Transverse colon (tissue), 4 donors: ENCODE data around the gene MEGF8. TPM values are rescaled to one million over a fixed set of nuclear protein-coding genes. Genes with fewer than 3 reads are reported as not detected.

Experiments used
- DNase-seq: peaks from one replicate; pipeline ENCODE4 v3.0.0-alpha.2; 2019
- H3K27ac ChIP-seq, 4 donors: fragments of 200-600 bp; sonication (generic); 2 replicates each; pipeline ENCODE4 v1.5.1; 2016 to 2018; ENCODE audit warnings: inconsistent platforms in 4 of 4
- H3K27me3 ChIP-seq: fragments of 200-600 bp; sonication (generic); 2 replicates; pipeline ENCODE4 v1.5.1; 2017; ENCODE audit warnings: inconsistent platforms
- H3K36me3 ChIP-seq, 4 donors: fragments of 200-600 bp; sonication (generic); 2 replicates each; pipeline ENCODE4 v1.5.1; 2017 to 2019; ENCODE audit warnings: inconsistent platforms in 4 of 4
- H3K4me1 ChIP-seq, 4 donors: fragments of 200-600 bp; sonication (generic); 2 replicates each; pipeline ENCODE4 v1.5.1; 2017 to 2020; ENCODE audit warnings: inconsistent platforms in 4 of 4
- H3K4me3 ChIP-seq, 4 donors: fragments of 200-600 bp; sonication (generic); 1 replicate in 1 of 4; 2 replicates in 3 of 4; pipeline versions ENCODE4 v1.5.1 to v1.6.1; 2017 to 2019; ENCODE audit warnings: inconsistent platforms in 4 of 4
- H3K9me3 ChIP-seq, 2 donors: fragments of 200-600 bp; sonication (generic); 2 replicates each; pipeline ENCODE4 v1.5.1; 2017 to 2019; ENCODE audit warnings: inconsistent platforms in 2 of 2
- CTCF ChIP-seq, 5 experiments: fragments of 200-600 bp in 3 of 5; fragments of 450-650 bp in 2 of 5; sonication (generic) in 3 of 5; IDR thresholded peaks; 1 replicate in 2 of 5; 2 replicates in 3 of 5; pipeline ENCODE4 v1.5.1; 2016 to 2017; ENCODE audit warnings: antibody characterized with exemption in 5 of 5, inconsistent platforms in 3 of 5, mild to moderate bottlenecking in 2 of 5, moderate library complexity in 1 of 5
- EP300 ChIP-seq: sonication (generic); formaldehyde crosslinking; IDR thresholded peaks from one replicate; pipeline ENCODE4 v1.6.1; 2017; ENCODE audit warnings: antibody characterized with exemption, low read depth
- POLR2A ChIP-seq: fragments of 450-650 bp; IDR thresholded peaks from one replicate; pipeline ENCODE4 v1.6.1; 2016; ENCODE audit warnings: antibody characterized with exemption, mild to moderate bottlenecking, moderate library complexity
- POLR2AphosphoS5 ChIP-seq, 3 donors: sonication (generic); formaldehyde crosslinking; IDR thresholded peaks; one replicate each; pipeline ENCODE4 v1.6.1; 2016; ENCODE audit warnings: antibody characterized with exemption in 3 of 3
- WGBS, 2 donors: methylation state at CpG; one replicate each; pipeline ENCODE4 v1.1.5; 2018; ENCODE audit warnings: low coverage in 1 of 2; 5-methylcytosine and 5-hydroxymethylcytosine counted together
- in situ Hi-C, 4 donors: fragments of 200-750 bp; cut with MboI; loops; one replicate each; pipeline versions ENCODE4 v1.15.0 to v1.15.1; 2017; ENCODE audit warnings: low sequenced_read_pairs in 3 of 4, low pct_ligation_motif_present in 1 of 4, low pct_unique_long_range_greater_than_20kb in 1 of 4
- intact Hi-C: fragments of 100-400 bp; cut with DNase I; formaldehyde crosslinking; loops from one replicate; pipeline ENCODE4 v1.15.1; 2023; ENCODE audit warnings: low total_unique reads
- total RNA-seq, 4 donors: library from RNA; depleted of rRNA; stranded (reverse); fragments of >200 nt; gene quantifications; one replicate each; pipeline ENCODE4 v1.1.0, GENCODE V29; 2016

Gene MEGF8
- total RNA-seq, 4 donors from 2014 or later: 15.3 to 40.4 (median 22.8) TPM

GRCh38 chr19:42333018-42333417, 7.6 kb downstream of the MEGF8 start:
- Histone ChIP-seq H3K4me1 (peaks cover 0 to 2% (median 0%) of the 10 kb centered on the region in 4 donors), H3K27me3 (no peaks in the 10 kb centered on the region), H3K9me3 (no peaks in the 10 kb centered on the region), H3K4me3 (no peak overlapping the region), H3K27ac (no peak overlapping the region), H3K36me3 (no peaks in the 10 kb centered on the region)
- no peak for TF ChIP-seq CTCF (IDR thresholded peaks at IDR 0.05)
- intact Hi-C loops (no loop called here), in situ Hi-C loops (no loop called here)
- WGBS, 2 donors: 100% methylated on average over 3 of the region's 3 CpGs; no CpG with 5 or more reads in 1 of the 2 donors
- DNase-seq: no peak

DNA sequence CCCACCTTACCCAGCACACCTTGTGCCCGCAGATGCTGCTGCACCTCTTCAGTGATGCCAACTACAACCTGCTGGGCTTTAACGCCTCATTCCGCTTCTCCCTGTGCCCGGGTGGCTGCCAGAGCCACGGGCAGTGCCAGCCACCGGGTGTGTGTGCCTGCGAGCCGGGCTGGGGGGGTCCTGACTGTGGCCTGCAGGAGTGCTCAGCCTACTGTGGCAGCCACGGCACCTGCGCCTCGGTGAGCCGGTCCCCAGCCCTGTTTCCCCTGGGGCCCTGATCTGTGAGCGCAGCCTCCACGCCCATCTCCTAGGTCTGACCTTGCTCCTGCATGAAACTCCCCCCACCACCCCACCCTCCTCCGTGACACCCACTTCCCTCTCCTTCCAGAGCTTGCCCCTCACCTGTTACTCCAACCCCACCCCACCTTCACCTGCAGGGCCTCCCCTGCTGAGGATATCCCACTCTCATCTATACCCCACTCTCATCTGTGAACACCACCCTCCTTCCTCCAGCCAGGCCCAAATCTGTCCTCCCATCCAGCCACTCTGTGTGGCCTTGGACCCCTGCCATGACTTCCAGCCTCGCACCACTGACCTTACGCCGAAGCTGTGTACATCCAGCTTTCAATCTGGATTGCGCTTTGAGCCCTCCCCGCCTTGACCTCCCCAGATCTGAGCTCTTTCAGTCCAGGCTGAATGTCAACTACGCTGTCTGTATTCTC, 8.7 kb downstream of the MEGF8 start:
- WGBS, 2 donors: 90 to 95% methylated on average over 4 to 21 of the region's 21 CpGs
- Histone ChIP-seq H3K27ac (no peak overlapping the region), H3K36me3 (no peaks in the 10 kb centered on the region), H3K9me3 (no peaks in the 10 kb centered on the region), H3K4me3 (no peak overlapping the region), H3K27me3 (no peaks in the 10 kb centered on the region), H3K4me1 (no peaks in the 10 kb centered on the region)
- no peak for TF ChIP-seq EP300
- no peak for TF ChIP-seq POLR2AphosphoS5 (IDR thresholded peaks at IDR 0.05)
- no peak for TF ChIP-seq POLR2A
- no peak for TF ChIP-seq CTCF (IDR thresholded peaks at IDR 0.05)
- DNase-seq: no peak
- in situ Hi-C loops (no loop called here), intact Hi-C loops (no loop called here)

GRCh38 chr19:42334697-42335373, 9.4 kb downstream of the MEGF8 start:
- H3K27me3 ChIP-seq: no peaks in the 10 kb centered on the region

More at GRCh38 chr19:42334697-42335373, 9.4 kb downstream of the MEGF8 start:
- no peaks in the 10 kb centered on the region for H3K36me3 ChIP-seq
- no peaks in the 10 kb centered on the region for H3K9me3 ChIP-seq
- in situ Hi-C loops (no loop called here), intact Hi-C loops (no loop called here)
- no peaks in the 10 kb centered on the region for H3K4me1 ChIP-seq
- no peak for DNase-seq
- WGBS, 2 donors: 84 to 90% methylated on average over 2 to 13 of the region's 13 CpGs
- TF ChIP-seq POLR2A: no peak
- TF ChIP-seq CTCF (IDR thresholded peaks at IDR 0.05): no peak
- TF ChIP-seq EP300: no peak
- no peak for TF ChIP-seq POLR2AphosphoS5 (IDR thresholded peaks at IDR 0.05)
- no peak overlapping the region for H3K27ac ChIP-seq
- H3K4me3 ChIP-seq: no peak overlapping the region
